Stimulated activated CD8-positive, alpha-beta memory T cell treated with anti-CD3 and anti-CD28 coated beads, Interleukin-7, amount 100 ng/mL, for 24 hours (primary cell): ENCODE data around the gene CREB3L1.
"Not testable (repeated sequence)": the region's sequence is repeated elsewhere in the genome, so short reads cannot be mapped to it uniquely, and the experiment has no call there.

Experiments used
- DNase-seq: peaks from one replicate; pipeline ENCODE4 v3.0.0-alpha.2; 2020; ENCODE audit warnings: low read depth

Gene CREB3L1

GRCh38 chr11:46296528-46297448 lies 19.3 kb downstream of the CREB3L1 start:
- no peak for DNase-seq

- DNase-seq, result no peak
These were observed 21.4 kb downstream of the CREB3L1 start for GRCh38 chr11:46298699-46299433.

DNA sequence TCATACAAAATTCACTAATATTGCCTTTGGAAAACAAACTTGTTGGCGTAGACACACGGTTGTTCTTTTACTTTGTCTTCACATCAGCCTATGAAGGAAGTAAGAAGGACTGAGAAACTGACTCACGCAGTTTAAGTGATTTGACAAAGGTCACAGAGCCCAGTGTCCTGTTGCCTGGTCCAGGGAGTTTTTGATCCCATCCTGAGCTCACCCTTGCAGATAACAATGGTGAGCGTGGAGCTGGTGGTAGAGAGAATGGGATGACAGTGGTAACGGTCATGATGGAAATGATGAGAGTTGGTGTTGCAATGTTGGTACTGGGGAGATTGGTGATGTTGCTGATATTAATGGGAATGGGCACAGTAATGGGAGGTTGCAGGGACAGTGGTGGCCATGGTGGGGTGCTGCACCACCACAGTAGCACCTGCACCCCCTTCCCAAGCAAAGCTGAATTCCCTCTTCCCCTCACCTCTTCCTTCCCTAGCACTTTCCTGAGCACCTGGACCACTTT lies 22.0 kb downstream of the CREB3L1 start:
- no peak for DNase-seq

DNA sequence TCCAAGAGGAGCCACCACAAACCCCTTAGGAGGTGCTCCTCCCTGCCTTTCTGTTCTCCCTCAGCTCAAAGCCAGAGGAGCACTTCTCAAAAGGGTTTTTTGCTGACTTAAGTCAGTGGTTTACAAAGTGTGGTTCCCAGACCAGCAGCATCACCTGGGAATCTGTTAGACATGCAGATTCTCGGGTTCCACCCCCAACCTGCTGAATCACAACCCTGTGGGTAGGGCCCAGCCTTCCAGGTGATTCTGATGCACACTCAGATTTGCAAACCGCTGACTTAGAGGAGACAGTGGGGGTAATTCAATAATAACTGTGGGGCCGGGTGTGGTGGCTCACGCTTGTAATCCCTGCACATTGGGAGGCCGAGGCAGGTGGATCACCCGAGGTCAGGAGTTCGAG lies 22.8 kb downstream of the CREB3L1 start:
- DNase-seq, result no peak

GRCh38 chr11:46302866-46303265 lies 25.4 kb downstream of the CREB3L1 start:
- no peak for DNase-seq

GRCh38 chr11:46304036-46304435 lies 26.6 kb downstream of the CREB3L1 start:
- DNase-seq, result not testable (repeated sequence)

DNA sequence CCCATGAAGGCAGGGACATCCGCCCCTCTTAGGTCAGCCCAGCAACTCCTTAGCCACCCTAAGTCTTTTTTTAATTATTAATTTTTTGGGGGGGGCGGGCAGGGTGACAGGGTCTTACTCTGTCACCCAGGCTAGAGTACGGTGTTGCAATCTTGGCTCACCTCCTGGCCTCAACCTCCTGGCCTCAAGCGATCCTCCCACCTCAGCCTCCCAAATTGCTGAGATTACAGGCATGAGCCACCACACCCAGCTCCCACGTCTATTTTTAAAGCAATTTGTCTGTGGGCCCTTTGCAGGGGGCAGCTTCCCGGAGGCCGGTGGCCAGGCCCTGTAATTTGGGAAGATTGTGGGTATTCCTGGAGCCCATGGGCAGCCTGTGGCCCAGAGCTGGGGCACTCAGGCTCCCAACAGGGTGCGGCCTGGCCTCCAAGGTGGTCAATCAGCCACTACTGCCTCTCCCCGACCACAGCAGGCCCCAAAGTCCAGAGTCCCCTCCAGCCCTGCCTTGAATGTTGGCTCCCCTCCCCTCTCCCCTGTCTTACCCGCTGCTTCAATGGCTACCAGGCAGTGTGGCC lies 27.2 kb downstream of the CREB3L1 start:
- no peak for DNase-seq

GRCh38 chr11:46305295-46305694 lies 27.8 kb downstream of the CREB3L1 start:
- no peak for DNase-seq

GRCh38 chr11:46306296-46306853 lies 28.9 kb downstream of the CREB3L1 start:
- DNase-seq, result no peak

- DNase-seq, result no peak
These were observed 29.9 kb downstream of the CREB3L1 start for GRCh38 chr11:46307369-46307768.

DNA sequence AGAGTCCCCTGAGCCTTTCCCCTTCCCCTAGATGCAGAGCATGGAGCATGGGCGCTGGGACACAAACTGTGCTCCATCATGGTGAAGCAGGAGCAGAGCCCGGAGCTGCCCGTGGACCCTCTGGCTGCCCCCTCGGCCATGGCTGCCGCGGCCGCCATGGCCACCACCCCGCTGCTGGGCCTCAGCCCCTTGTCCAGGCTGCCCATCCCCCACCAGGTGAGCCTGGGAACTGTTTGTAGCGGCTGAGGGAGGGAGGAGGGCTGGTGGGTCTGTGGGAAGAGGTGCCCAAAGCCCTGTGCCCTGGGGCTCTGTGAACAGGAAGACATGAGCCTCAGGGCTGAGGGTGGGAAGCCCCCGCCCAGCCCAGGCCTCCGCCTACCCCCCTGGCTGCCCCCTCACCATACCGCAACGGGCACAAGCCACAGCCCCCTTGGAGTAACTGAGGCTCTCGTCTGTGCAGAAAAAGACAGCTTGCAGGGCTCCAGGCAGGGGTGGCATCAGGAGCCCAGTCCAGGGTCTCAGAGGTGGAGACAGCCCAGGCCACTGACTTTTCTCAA lies 30.4 kb downstream of the CREB3L1 start:
- no peak for DNase-seq

GRCh38 chr11:46308631-46309419 lies 31.4 kb downstream of the CREB3L1 start:
- peak; percentile 41 for DNase-seq

DNA sequence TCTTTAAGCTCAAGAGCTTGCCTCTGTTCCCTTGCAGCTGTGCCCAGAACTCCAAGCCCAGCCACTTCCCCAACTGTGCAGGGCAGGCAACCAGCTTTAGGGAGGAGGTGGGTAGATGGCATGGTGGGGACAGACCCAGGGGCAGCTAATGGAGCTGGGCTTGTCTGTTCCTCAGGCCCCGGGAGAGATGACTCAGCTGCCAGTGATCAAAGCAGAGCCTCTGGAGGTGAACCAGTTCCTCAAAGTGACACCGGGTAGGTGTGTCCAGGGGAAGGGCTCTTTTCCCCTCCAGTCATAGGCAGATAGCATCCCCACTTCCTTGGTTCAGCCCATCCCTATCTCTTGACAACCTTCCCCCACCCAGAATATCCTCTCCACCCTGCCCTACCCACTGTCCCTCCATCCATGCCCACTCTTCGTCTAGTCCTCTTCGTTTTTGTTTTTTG lies 32.4 kb downstream of the CREB3L1 start:
- DNase-seq, result no peak

DNA sequence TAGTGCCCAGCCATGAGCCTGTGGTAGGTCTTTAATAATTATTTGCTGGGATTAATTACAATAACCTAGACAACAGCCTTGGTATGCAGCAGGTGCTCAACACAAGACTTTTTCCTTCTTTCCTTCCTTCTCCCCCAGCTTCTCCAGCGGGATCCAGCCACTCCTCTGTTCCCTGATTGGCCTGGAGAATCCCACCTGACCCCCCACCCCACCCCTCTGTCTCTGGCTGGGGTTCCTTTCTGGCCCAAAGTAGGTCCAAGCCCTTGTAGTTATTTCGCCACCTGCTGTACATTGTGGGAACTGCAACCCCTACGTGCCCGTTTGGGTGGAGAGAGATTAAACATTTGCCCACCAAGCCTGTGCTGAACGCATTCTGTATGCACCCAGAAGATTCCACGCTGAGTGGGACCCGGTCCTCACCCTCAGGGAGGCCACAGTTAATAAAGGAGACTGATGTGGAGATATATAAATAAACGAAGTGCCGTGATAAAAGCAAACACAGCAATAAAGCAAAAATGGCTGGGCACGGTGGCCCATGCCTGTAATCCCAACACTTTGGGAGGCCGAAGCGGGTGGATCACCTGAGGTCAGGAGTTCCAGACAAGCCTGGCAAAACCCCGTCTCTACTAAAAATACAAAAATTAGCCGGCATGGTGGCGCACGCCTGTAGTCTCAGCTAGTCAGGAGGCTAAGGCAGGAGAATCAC lies 37.7 kb downstream of the CREB3L1 start:
- DNase-seq, result peak; percentile 68

GRCh38 chr11:46315783-46316563 lies 38.5 kb downstream of the CREB3L1 start:
- no peak for DNase-seq

DNA sequence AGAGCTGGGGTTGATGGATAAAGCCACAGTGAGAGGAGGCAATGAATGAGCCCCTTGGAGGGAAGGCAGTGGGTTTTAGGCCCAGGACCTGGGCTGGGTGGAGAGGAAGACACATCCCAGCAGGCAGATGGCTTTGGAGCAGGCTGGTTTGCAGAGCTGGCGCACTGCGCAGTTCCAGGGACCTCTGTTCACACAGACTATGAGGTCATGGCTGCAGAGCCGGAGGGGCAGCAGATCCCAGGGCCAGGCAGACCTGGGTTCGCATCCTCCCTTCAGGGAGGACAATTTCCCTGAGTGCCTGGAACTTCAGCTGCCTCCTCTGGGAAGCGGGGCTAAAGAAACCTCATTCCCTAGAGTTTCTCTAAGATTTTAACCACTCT lies 41.6 kb downstream of the CREB3L1 start:
- DNase-seq, result no peak

DNA sequence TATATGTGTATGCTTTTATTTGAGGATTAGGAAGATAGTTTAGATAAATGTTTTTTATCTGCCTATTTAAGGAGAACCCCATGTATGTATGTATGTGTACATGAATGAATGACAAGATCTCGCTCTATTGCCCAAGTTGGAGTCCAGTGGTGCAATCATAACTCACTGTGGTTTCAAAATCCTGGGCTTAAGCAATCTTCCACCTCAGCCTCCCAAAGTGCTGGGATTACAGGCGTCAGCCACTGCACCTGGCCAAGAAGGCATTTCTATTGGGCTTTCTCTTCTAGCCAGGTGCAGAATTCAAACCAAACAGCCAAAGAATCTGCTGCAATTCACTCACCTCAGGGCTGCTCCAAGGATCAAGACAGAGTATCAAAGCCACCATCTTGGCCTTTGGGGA lies 44.3 kb downstream of the CREB3L1 start:
- no peak for DNase-seq

DNA sequence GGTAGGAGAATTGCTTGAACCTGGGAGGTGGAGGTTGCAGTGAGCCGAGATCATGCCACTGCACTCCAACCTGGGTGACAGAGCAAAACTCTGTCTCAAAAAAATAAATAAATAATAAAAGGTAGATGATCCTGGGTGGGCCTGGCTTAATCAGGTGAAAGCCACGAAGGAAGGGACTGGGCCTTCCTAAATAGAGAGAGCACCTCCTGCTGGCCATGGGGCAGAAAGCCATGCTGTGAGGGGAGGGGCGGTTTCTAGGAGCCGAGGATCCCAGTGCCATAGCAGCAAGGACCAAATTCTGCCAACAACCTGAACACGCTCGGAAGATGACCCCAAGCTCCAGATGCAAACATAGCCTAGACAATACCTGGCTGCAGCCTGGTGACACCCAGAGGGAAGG lies 45.3 kb downstream of the CREB3L1 start:
- no peak for DNase-seq

- no peak for DNase-seq
These were observed 49.5 kb downstream of the CREB3L1 start for GRCh38 chr11:46326813-46327416.
